H9 (cell line): ENCODE data around the gene CWH43. TPM values are rescaled to one million over a fixed set of nuclear protein-coding genes. Genes with fewer than 3 reads are reported as not detected.
A peak's percentile ranks its signal among the peaks of the same experiment; 100 is the strongest.

Experiments
- DNase-seq: peaks from one replicate; pipeline ENCODE4 v3.0.0-alpha.2; 2017
- H2AFZ ChIP-seq: one replicate; pipeline ENCODE4 v1.6.1; 2013; ENCODE audit warnings: mild to moderate bottlenecking, low read length, control low read depth, moderate library complexity
- H2AK5ac ChIP-seq: 2 replicates; pipeline ENCODE4 v1.6.1; 2013; ENCODE audit warnings: low read length, control low read depth, mixed read lengths; ENCODE audit not compliant: insufficient read length
- H2BK120ac ChIP-seq: one replicate; pipeline ENCODE4 v1.6.1; 2013; ENCODE audit warnings: low read depth, mild to moderate bottlenecking, low read length, control low read depth, inconsistent platforms; ENCODE audit not compliant: poor library complexity, severe bottlenecking
- H2BK12ac ChIP-seq: 2 replicates; pipeline ENCODE4 v1.6.1; 2013; ENCODE audit warnings: low read length, control low read depth, mixed read lengths, low read depth; ENCODE audit not compliant: insufficient read length
- H2BK15ac ChIP-seq: 2 replicates; pipeline ENCODE4 v1.6.1; 2013; ENCODE audit warnings: low read depth, low read length, control low read depth
- H2BK20ac ChIP-seq: one replicate; pipeline ENCODE4 v1.6.1; 2013; ENCODE audit warnings: low read depth, mild to moderate bottlenecking, low read length, control low read depth, inconsistent platforms; ENCODE audit not compliant: poor library complexity, severe bottlenecking
- H2BK5ac ChIP-seq: 2 replicates; pipeline ENCODE4 v1.6.1; 2013; ENCODE audit warnings: low read length, control low read depth, mixed read lengths; ENCODE audit not compliant: insufficient read length
- H3K14ac ChIP-seq: 2 replicates; pipeline ENCODE4 v1.6.1; 2013; ENCODE audit warnings: low read length, control low read depth; ENCODE audit not compliant: insufficient read depth
- H3K18ac ChIP-seq: 2 replicates; pipeline ENCODE4 v1.6.1; 2013; ENCODE audit warnings: low read depth, mild to moderate bottlenecking, mixed read lengths, low read length, control low read depth; ENCODE audit not compliant: insufficient read length
- H3K23ac ChIP-seq: 2 replicates; pipeline ENCODE4 v1.6.1; 2013; ENCODE audit warnings: low read length, control low read depth, mixed read lengths, low read depth; ENCODE audit not compliant: insufficient read length
- H3K23me2 ChIP-seq: 2 replicates; pipeline ENCODE4 v1.6.1; 2013; ENCODE audit warnings: low read depth, mild to moderate bottlenecking, mixed read lengths, low read length, control low read depth; ENCODE audit not compliant: insufficient read length, poor library complexity, severe bottlenecking
- H3K27ac ChIP-seq: 2 replicates; pipeline ENCODE4 v1.5.1; 2013; ENCODE audit warnings: low read length, control low read depth, mixed read lengths, low read depth; ENCODE audit not compliant: insufficient read length
- H3K27me3 ChIP-seq: 2 replicates; pipeline ENCODE4 v1.6.1; 2013; ENCODE audit warnings: low read length, control low read depth, inconsistent platforms; ENCODE audit not compliant: insufficient read depth
- H3K4ac ChIP-seq: 2 replicates; pipeline ENCODE4 v1.6.1; 2013; ENCODE audit warnings: low read depth, mild to moderate bottlenecking, control low read depth, inconsistent platforms, low read length, moderate library complexity
- H3K4me1 ChIP-seq: 2 replicates; pipeline ENCODE4 v1.6.1; 2013; ENCODE audit warnings: low read length, control low read depth, inconsistent platforms; ENCODE audit not compliant: insufficient read depth
- H3K4me2 ChIP-seq: 2 replicates; pipeline ENCODE4 v1.6.1; 2013; ENCODE audit warnings: low read length, control low read depth, mixed read lengths; ENCODE audit not compliant: insufficient read length, insufficient read depth
- H3K56ac ChIP-seq: 2 replicates; pipeline ENCODE4 v1.6.1; 2013; ENCODE audit warnings: low read depth, mild to moderate bottlenecking, mixed read lengths, low read length, control low read depth; ENCODE audit not compliant: insufficient read length
- H3K79me1 ChIP-seq: 2 replicates; pipeline ENCODE4 v1.6.1; 2013; ENCODE audit warnings: low read depth, mild to moderate bottlenecking, moderate library complexity, low read length, control low read depth, inconsistent platforms; ENCODE audit not compliant: insufficient read depth, poor library complexity, severe bottlenecking
- H3K79me2 ChIP-seq: 2 replicates; pipeline ENCODE4 v1.6.1; 2013; ENCODE audit warnings: low read length, control low read depth, inconsistent platforms; ENCODE audit not compliant: insufficient read depth
- H3K9ac ChIP-seq: 2 replicates; pipeline ENCODE4 v1.6.1; 2013; ENCODE audit warnings: low read length, control low read depth, mixed read lengths; ENCODE audit not compliant: insufficient read length; ENCODE audit errors: extremely low read depth
- H3K9me3 ChIP-seq: one replicate; pipeline ENCODE4 v1.6.1; 2013; ENCODE audit warnings: low read depth, low read length, inconsistent platforms; ENCODE audit not compliant: control insufficient read depth
- H3T11ph ChIP-seq: one replicate; pipeline ENCODE4 v1.6.1; 2013; ENCODE audit warnings: mild to moderate bottlenecking, low read length, control low read depth, inconsistent platforms
- H4K20me1 ChIP-seq: one replicate; pipeline ENCODE4 v1.6.1; 2013; ENCODE audit not compliant: control insufficient read depth, insufficient read length, insufficient read depth
- H4K5ac ChIP-seq: 2 replicates; pipeline ENCODE4 v1.6.1; 2013; ENCODE audit warnings: low read depth, mild to moderate bottlenecking, mixed read lengths, low read length, control low read depth; ENCODE audit not compliant: insufficient read length
- H4K8ac ChIP-seq: replicated peaks from 2 replicates; pipeline ENCODE4 v1.6.1; 2013; ENCODE audit warnings: low read length, control low read depth, mixed read lengths, low read depth; ENCODE audit not compliant: insufficient read length
- H4K91ac ChIP-seq: 2 replicates; pipeline ENCODE4 v1.6.1; 2013; ENCODE audit warnings: low read depth, mild to moderate bottlenecking, moderate library complexity, mixed read lengths, low read length, control low read depth; ENCODE audit not compliant: insufficient read length
- H3K27ac Mint-ChIP-seq, 3 experiments: 2 replicates in 2 of 3; 3 replicates in 1 of 3; pipeline ENCODE4 v1.8.0; 2020 to 2021; ENCODE audit warnings: mixed read lengths in 3 of 3, mild to moderate bottlenecking in 1 of 3, moderate library complexity in 1 of 3
- H3K27me3 Mint-ChIP-seq: 2 replicates; pipeline ENCODE4 v1.8.0; 2021; ENCODE audit warnings: low read depth, mild to moderate bottlenecking, moderate library complexity, mixed read lengths
- H3K36me3 Mint-ChIP-seq, 3 experiments: 2 replicates in 2 of 3; 3 replicates in 1 of 3; pipeline ENCODE4 v1.8.0; 2020 to 2021; ENCODE audit warnings: low read depth in 3 of 3, mixed read lengths in 3 of 3; ENCODE audit not compliant: insufficient read depth in 1 of 3
- H3K4me1 Mint-ChIP-seq, 2 experiments: 2 replicates each; pipeline ENCODE4 v1.8.0; 2020; ENCODE audit warnings: mixed read lengths in 2 of 2
- H3K4me3 Mint-ChIP-seq, 2 experiments: 2 replicates in 1 of 2; 3 replicates in 1 of 2; pipeline ENCODE4 v1.8.0; 2020 to 2021; ENCODE audit warnings: mild to moderate bottlenecking in 2 of 2, mixed read lengths in 2 of 2, moderate library complexity in 1 of 2
- H3K9me3 Mint-ChIP-seq, 2 experiments: 2 replicates in 1 of 2; 3 replicates in 1 of 2; pipeline ENCODE4 v1.8.0; 2020; ENCODE audit warnings: mild to moderate bottlenecking in 2 of 2, mixed read lengths in 2 of 2, moderate library complexity in 1 of 2
- WGBS: extraction: QIAGEN DNeasy Blood & Tissue Kit; methylation state at CpG from one replicate; pipeline ENCODE4 v1.1.7; 2013; ENCODE audit warnings: missing lambda C conversion rate, low lambda C conversion rate, mixed read lengths; ENCODE audit not compliant: insufficient read length; ENCODE audit errors: extremely low coverage; 5-methylcytosine and 5-hydroxymethylcytosine counted together
- total RNA-seq: library from RNA; stranded (reverse); gene quantifications from 2 replicates; pipeline ENCODE4 v1.2.1, GENCODE V29; 2021
- TF ChIP-seq, protein P1 (sequence below): fragments of 200-600 bp; sonication (generic); conservative IDR thresholded peaks from 3 replicates; pipeline ENCODE4 v1.8.0; 2021; ENCODE audit warnings: antibody characterized with exemption, mild to moderate bottlenecking

The CWH43 gene
- total RNA-seq, 1 experiment from 2014 or later = not detected

DNA sequence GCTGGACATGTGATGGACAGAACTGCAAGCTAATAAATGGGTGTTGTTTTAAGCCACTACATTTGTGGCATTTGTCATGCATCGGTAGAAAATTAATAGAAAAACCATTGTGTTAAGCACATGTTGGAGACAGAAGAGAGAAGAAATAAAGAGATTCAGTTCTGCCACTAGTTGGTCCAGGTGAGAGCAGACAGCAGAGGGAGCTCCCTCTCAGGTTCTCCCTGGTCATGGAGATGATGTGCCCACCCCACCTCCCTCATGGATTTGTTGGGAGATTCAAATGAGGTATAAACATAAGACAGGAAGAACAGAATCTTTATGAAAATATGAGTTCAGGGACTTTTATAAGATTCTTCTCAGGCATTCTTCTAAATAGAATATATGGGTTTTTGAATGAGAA lies 42.7 kb upstream of the CWH43 start:
- H4K5ac ChIP-seq = no peak overlapping the region
- no peak overlapping the region for H4K91ac ChIP-seq
- no peak overlapping the region for H2AK5ac ChIP-seq
- no peak overlapping the region for H3K4me3 Mint-ChIP-seq
- H3K23me2 ChIP-seq = no peaks in the 10 kb centered on the region
- no peaks in the 10 kb centered on the region for H3K27me3 ChIP-seq
- H2AFZ ChIP-seq = no peak overlapping the region
- WGBS = no CpG with 5 or more reads among the region's 1 CpG
- no peaks in the 10 kb centered on the region for H3K9me3 ChIP-seq
- no peak overlapping the region for H3K27ac Mint-ChIP-seq
- H3K27me3 Mint-ChIP-seq = peaks cover 22% of the 10 kb centered on the region
- H3K36me3 Mint-ChIP-seq = no peaks in the 10 kb centered on the region
- no peaks in the 10 kb centered on the region for H4K20me1 ChIP-seq
- H2BK12ac ChIP-seq = no peak overlapping the region
- H2BK120ac ChIP-seq = no peak overlapping the region
- H3K4ac ChIP-seq = no peak overlapping the region
- no peak overlapping the region for H4K8ac ChIP-seq
- no peak overlapping the region for H3T11ph ChIP-seq
- no peaks in the 10 kb centered on the region for H3K79me1 ChIP-seq
- H2BK5ac ChIP-seq = no peak overlapping the region
- H3K4me1 Mint-ChIP-seq = peaks cover 12 to 15% of the 10 kb centered on the region in 2 experiments
- no peak overlapping the region for H3K4me2 ChIP-seq
- H3K14ac ChIP-seq = no peak overlapping the region
- TF ChIP-seq, protein P1, sequence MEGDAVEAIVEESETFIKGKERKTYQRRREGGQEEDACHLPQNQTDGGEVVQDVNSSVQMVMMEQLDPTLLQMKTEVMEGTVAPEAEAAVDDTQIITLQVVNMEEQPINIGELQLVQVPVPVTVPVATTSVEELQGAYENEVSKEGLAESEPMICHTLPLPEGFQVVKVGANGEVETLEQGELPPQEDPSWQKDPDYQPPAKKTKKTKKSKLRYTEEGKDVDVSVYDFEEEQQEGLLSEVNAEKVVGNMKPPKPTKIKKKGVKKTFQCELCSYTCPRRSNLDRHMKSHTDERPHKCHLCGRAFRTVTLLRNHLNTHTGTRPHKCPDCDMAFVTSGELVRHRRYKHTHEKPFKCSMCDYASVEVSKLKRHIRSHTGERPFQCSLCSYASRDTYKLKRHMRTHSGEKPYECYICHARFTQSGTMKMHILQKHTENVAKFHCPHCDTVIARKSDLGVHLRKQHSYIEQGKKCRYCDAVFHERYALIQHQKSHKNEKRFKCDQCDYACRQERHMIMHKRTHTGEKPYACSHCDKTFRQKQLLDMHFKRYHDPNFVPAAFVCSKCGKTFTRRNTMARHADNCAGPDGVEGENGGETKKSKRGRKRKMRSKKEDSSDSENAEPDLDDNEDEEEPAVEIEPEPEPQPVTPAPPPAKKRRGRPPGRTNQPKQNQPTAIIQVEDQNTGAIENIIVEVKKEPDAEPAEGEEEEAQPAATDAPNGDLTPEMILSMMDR = peak; percentile 70
- H2BK15ac ChIP-seq = no peak overlapping the region
- H2BK20ac ChIP-seq = no peak overlapping the region
- DNase-seq = peak; percentile 67
- H3K23ac ChIP-seq = no peak overlapping the region
- H3K9me3 Mint-ChIP-seq = peaks cover 0 to 2% of the 10 kb centered on the region in 2 experiments; a peak in 2 of 5 replicates
- H3K56ac ChIP-seq = no peak overlapping the region
- H3K18ac ChIP-seq = no peak overlapping the region
- H3K4me1 ChIP-seq = peaks cover 4% of the 10 kb centered on the region
- no peak overlapping the region for H3K27ac ChIP-seq
- no peak overlapping the region for H3K9ac ChIP-seq
- H3K79me2 ChIP-seq = no peaks in the 10 kb centered on the region
